Right ventricle myocardium inferior (tissue), 1 donor: Measurements from ENCODE around the gene TMEM89. TPM values are rescaled to one million over a fixed set of nuclear protein-coding genes. Genes with fewer than 3 reads are reported as not detected.

Experiments used
- ATAC-seq: fragments of 200-7000 bp; cut with Tn5 transposase; one replicate; pipeline ENCODE4 v1.9.1; 2020; ENCODE audit warnings: mild to moderate bottlenecking, moderate library complexity
- DNase-seq: peaks from one replicate; pipeline ENCODE4 v3.0.0; 2021; ENCODE audit errors: missing footprints
- intact Hi-C: fragments of 100-400 bp; cut with DNase I; formaldehyde crosslinking; loops from one replicate; pipeline ENCODE4 v1.11.0; 2022
- total RNA-seq: library from RNA; stranded (reverse); fragmentation: NEBNext Ultra II Directional; extraction: Animal tissue kit (Norgen Biotek cat#: 25700); gene quantifications from one replicate; pipeline ENCODE4 v1.2.1, GENCODE V29; 2021
- donor health status: DM: no; HTN: yes; CAD: no; lungs with severe emphysema.

Gene TMEM89
- total RNA-seq, 1 donor from 2014 or later: not detected

DNA sequence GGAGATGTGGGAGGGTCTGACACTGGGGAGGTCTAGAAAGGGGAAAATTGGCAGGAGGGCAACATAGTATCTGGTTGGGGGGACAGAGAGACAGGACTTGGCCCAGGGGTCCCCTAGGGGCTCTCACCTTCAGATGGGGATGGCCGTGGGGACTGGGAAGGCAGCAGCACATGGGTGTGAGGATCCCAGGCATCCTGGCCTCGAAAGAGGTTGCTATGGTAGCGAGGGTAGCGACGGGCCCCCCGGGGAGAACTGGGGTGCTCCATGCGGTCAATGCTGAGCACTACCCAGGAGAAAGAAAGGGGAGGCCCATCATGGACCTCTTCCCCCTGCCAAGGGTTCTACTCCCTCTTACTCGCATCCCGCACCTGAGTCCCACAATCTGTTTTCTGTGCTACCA is 26.1 kb upstream of the TMEM89 start:
- intact Hi-C loops: no loop called here

GRCh38 chr3:48644898-48645760 is 23.6 kb upstream of the TMEM89 start:
- ATAC-seq: no peak
- intact Hi-C loops: no loop called here
- DNase-seq: peak; percentile 55

More for the DNA sequence above, 26.1 kb upstream of the TMEM89 start:
- DNase-seq (no peak), ATAC-seq (no peak)

- no peak for ATAC-seq
- intact Hi-C loops: no loop called here
Observed at GRCh38 chr3:48642605-48643004, 21.0 kb upstream of the TMEM89 start.

DNA sequence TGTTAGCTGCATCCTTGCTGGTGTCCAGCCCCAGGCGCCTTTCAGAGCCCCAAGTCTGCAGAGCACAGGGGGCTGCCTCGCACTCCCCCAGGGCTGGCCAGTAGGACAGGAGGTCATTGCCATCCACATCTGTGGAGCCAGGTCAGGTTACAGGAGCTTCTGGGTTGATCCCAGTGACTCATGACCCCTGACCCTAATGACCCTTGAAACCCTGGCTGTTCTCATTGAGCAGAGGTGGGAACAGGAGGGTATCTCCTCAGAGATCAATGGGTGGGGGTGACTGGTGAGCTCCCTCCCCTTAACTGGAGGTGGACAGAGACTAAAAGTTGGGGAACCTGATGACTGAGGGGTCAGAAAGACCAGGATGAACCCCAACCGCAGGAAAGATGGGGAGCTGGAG is 19.8 kb upstream of the TMEM89 start:
- intact Hi-C loops: no loop called here
- DNase-seq (no peak), ATAC-seq (no peak)

More at GRCh38 chr3:48642605-48643004, 21.0 kb upstream of the TMEM89 start:
- DNase-seq: no peak

- DNase-seq: no peak
Observed at GRCh38 chr3:48639944-48640606, 18.5 kb upstream of the TMEM89 start.

DNA sequence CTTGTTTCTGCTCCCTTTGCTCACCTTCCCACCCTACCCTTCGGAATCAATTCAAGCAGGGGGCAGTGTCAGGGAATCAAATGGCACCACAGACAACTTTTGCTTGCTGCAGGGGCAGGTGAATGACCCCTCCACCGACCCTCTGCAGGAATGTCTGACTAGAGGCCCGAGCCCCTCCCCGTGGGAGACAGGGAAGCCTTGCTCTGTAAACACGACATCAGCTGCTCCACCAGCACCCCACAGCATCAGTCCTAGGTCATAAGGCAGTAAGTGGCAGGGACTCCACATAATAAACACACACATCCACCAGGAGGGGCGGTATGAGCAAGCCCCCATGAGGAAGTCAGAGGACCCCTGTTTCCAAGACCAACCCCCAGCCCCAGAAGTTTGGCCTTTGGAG is 15.7 kb upstream of the TMEM89 start:
- ATAC-seq (no peak), DNase-seq (peak; percentile 58)
- intact Hi-C loops: no loop called here

More at GRCh38 chr3:48639944-48640606, 18.5 kb upstream of the TMEM89 start:
- intact Hi-C loops: no loop called here
- no peak for ATAC-seq

GRCh38 chr3:48636149-48636655 is 14.6 kb upstream of the TMEM89 start:
- DNase-seq (no peak), ATAC-seq (no peak)
- intact Hi-C loops: no loop called here

GRCh38 chr3:48635222-48636021 is 13.9 kb upstream of the TMEM89 start, which contains the start of gene SLC26A6:
SLC26A6 (minus strand) TSS chr3:48635461; CDS start chr3:48635393, 68 bp downstream.
- peak; percentile 99 for ATAC-seq
- DNase-seq: peak; percentile 99
- intact Hi-C loops: loop anchor here (1.0 to 2.0 kb wide), 4 partner anchors 21 to 79 kb away; partner anchors contain the start of genes NCKIPSD, PFKFB4 and UQCRC1

DNA sequence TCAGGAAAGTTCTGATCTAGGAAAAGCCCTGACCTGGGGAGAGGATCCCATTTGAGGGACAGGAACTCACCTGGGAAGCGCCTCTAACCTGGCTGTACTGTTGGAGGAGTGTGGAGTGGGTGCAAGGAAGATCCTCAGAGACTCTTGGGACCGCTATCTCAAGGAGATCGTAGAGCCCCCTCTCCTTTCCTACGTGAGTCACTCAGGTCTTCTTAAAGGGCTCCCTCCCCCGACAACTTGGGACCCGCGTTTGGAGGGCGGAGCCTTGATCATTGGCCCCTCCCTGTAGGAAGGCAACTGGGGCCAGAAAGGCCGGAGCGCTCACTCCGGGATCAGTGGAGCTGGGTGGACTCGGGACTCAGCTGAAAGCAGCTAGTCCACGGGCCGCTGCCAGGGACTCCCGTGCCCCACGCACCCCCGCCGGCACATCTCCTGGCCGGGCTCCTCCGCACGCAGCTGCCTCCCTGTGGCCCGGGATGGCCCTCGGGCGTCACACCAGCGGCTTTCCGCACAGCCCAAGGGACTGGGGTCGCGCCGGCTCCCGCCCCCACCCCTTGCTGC is 13.2 kb upstream of the TMEM89 start:
- peak; percentile 79 for DNase-seq
- intact Hi-C loops: loop anchor here (1.0 to 2.0 kb wide), 4 partner anchors 22 to 78 kb away; partner anchors contain the start of genes NCKIPSD, PFKFB4 and UQCRC1
- ATAC-seq: peak; percentile 47

DNA sequence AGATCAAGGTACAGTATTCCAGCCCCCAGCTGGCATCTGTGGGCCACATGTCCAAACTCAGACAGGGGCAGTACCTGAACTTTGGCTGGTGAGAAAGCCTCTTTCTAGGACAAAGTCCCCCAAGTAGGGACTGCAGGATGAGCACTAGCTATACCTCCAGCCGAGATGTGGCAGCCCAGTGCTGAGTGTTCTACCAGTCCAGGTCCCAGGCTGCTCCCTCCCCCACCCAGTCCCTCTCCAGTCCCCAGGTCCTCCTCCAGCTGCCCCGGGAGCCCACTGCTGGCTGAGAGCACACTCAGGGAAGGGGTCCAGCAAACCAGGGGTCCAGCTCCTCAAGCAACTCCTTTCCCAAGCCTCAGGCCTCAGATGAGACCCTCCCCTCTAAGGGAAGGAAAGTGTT is 12.2 kb upstream of the TMEM89 start:
- DNase-seq: no peak
- ATAC-seq: no peak
- intact Hi-C loops: loop anchor here (2.0 kb wide), 3 partner anchors 25 to 77 kb away; partner anchors contain the start of genes NCKIPSD, PFKFB4 and UQCRC1

- no peak for DNase-seq
- ATAC-seq: no peak
- intact Hi-C loops: no loop called here
Observed at GRCh38 chr3:48633256-48633655, 11.7 kb upstream of the TMEM89 start.

- ATAC-seq: no peak
- intact Hi-C loops: no loop called here
Observed at GRCh38 chr3:48631516-48632448, 10.2 kb upstream of the TMEM89 start.

GRCh38 chr3:48630833-48631232 is 9.3 kb upstream of the TMEM89 start:
- DNase-seq (no peak), ATAC-seq (no peak)
- intact Hi-C loops: no loop called here

More at GRCh38 chr3:48631516-48632448, 10.2 kb upstream of the TMEM89 start:
- DNase-seq: no peak

DNA sequence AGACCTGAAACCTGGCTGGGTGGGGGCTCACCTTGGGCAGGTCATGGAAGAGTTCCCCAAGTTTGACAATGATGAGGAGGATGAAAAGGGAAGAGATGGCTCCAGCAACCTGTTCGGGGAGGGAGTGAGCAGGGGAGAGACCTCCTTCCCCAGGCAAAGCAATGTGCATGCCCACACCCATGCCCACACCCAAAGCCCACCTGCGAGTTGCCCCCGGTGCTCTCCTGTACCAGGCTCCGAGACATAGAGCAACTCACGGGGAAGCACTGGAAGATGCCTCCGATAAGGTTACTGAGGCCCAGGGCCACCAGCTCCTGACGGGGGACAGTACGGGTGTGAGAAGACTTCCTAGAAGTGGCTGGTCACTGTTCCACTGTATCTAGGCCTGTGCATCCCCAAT is 8.8 kb upstream of the TMEM89 start:
- intact Hi-C loops: no loop called here
- ATAC-seq: no peak
- no peak for DNase-seq

DNA sequence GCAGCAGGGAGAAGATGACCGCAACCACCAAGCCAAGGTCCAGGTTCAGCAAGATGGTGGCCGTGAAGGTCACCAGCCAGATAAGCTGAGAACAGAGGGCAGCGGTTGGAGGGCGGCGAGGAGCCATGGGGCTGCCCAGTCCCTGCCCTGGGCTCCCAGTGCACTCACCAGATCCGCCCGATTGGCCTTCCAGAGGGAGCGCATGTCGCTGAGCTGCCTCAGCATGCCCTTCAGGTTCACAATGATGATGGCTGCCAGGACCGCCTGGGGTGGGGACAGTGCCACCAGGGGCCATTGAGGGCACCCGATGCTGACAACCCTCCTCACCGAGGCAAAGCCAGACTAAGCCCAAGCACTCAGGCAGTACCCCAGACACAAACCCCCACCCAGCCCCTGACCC is 8.3 kb upstream of the TMEM89 start:
- DNase-seq: no peak
- no peak for ATAC-seq
- intact Hi-C loops: no loop called here

DNA sequence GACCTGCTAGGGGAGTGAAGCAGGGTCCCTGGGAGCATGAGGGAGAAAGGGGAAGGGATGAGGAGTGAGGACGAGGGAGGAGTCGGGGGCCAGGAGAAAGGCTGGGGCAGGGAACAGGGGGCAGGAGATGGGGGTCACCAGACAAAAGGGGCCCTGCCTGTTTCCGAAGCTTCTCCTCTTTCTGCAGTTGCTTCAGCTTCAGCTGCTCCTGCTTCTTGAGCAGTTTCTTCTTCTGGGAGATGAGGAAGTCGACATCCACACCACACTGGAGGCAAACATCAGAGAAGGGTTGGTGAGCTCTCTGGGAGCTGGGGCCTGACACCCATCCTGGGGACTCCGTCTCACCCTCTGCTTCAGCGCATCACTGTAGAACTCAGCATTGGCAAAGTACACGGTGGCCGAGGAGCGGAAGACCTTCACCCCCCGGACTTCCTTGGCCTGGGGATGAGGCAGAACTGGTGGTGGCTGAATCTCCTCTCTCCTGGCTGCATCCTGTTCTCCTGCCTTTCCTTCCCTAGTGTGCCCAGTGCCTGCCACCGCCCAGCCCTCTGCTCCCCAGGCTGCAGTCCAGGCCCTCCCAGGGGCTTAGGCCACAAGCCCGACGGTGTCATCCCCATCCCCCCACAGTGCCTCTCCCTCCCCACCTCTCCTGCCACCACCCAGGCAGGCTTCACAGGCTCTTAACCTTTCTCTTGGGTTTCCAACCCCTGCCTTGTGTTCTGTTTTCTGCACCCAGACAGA is 6.9 kb upstream of the TMEM89 start:
- intact Hi-C loops: no loop called here
- ATAC-seq (no peak), DNase-seq (no peak)

DNA sequence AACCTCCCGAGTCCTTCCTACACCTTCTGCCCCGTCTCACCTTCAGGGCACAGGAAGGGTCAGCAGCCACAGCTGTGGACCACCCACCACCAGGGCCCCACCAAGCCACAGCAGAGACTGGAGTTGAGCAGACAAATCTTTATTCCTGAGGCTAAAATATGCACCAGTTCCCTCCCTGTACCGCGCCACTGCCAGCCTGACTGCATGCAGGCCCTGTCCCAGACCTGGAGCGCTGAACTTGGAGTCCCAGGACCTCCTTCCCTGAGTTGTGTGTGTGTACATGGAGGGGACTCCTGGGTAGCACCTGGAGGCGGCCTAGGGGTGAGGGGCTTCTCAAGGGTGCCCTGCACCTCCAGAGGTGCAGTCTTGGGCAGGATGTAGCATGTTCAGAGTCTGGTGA is 4.0 kb upstream of the TMEM89 start:
- no peak for DNase-seq
- intact Hi-C loops: no loop called here
- no peak for ATAC-seq
